ENCODE measurements around the gene LPIN1.

- no peak for TF ChIP-seq CTCF (IDR thresholded peaks at IDR 0.05)
- no peak for TF ChIP-seq EZH2 (IDR thresholded peaks at IDR 0.05; ENCODE audit: borderline replicate concordance, insufficient read depth, low read depth, low read length, poor library complexity, severe bottlenecking)
Observed at GRCh38 chr2:11696736-11697102, 49.7 kb upstream of the LPIN1 start.

Measured in B cell (primary cell).